OCI-LY1 (cell line): ENCODE results near the gene MYBBP1A.

ENCODE experiments used
- CTCF ChIP-seq: fragments of 200-600 bp; sonication (generic), shearing (Covaris generic); IDR thresholded peaks from 2 replicates; pipeline ENCODE4 v1.5.1; 2017; ENCODE audit warnings: mild to moderate bottlenecking, antibody characterized with exemption, low read length, moderate library complexity, mixed read lengths
- EZH2 ChIP-seq: fragments of 200-600 bp; sonication (generic), shearing (Covaris generic); IDR thresholded peaks from 2 replicates; pipeline ENCODE4 v1.8.0; 2017; ENCODE audit warnings: borderline replicate concordance, mixed run types, mild to moderate bottlenecking, antibody characterized with exemption, low read length, moderate library complexity, mixed read lengths

- no peak for TF ChIP-seq CTCF
- no peak for TF ChIP-seq EZH2
These were observed 48.9 kb downstream of the MYBBP1A start for GRCh38 chr17:4506175-4506813.
